HepG2 (cell line): ENCODE measurements around the gene ACSL1. TPM values are rescaled to one million over a fixed set of nuclear protein-coding genes. Genes with fewer than 3 reads are reported as not detected.

ENCODE experiments used
- ATAC-seq: fragments of 200-7000 bp; cut with Tn5 transposase; 3 replicates; pipeline ENCODE4 v1.9.1; 2020; ENCODE audit warnings: mild to moderate bottlenecking, moderate library complexity
- BruUV-seq: library from RNA; stranded (reverse); fragments of 400-500 nt; replicated peaks from 2 replicates; lab custom pipeline; 2021; lab: Mats Ljungman, UMichigan
- CTCF ChIA-PET: fragments of 300-600 bp; formaldehyde crosslinking; extraction: SDS; loops from one replicate; lab custom pipeline; 2021; ENCODE audit warnings: low total read pairs, inconsistent platforms, low intra/inter-chr PET ratio; lab: Yijun Ruan, JAX
- POLR2A ChIA-PET: fragments of 350-600 bp; sonication (Branson Sonifier 250); formaldehyde crosslinking; loops from one replicate; lab custom pipeline; 2020; ENCODE audit warnings: antibody characterized with exemption, inconsistent platforms; lab: Yijun Ruan, JAX
- DNase-seq: peaks from one replicate; pipeline ENCODE4 v3.0.0-alpha.2; 2015; ENCODE audit warnings: low spot score
- FAIRE-seq: peaks from 3 replicates; lab custom pipeline; 2011; peaks lifted over from hg19 to GRCh38; lab: Jason Lieb, UNC
- H2AFZ ChIP-seq: one replicate; pipeline ENCODE4 v1.6.1; 2011; ENCODE audit warnings: low read length, inconsistent platforms
- H3K27ac ChIP-seq: fragments of 300-600 bp; 3 replicates; pipeline ENCODE4 v1.8.0; 2011; ENCODE audit warnings: mixed run types, mild to moderate bottlenecking, mixed read lengths, low read length, inconsistent platforms; ENCODE audit not compliant: insufficient read depth; ENCODE audit errors: extremely low read length
- H3K27me3 ChIP-seq, 2 experiments: fragments of 200-600 bp in 1 of 2; 2 replicates in 1 of 2; 3 replicates in 1 of 2; pipeline versions ENCODE4 v1.6.0 to v1.8.0; 2011; ENCODE audit warnings: low read length in 2 of 2, mild to moderate bottlenecking in 2 of 2, moderate library complexity in 2 of 2, inconsistent platforms in 1 of 2; ENCODE audit not compliant: insufficient read depth in 2 of 2, control insufficient read depth in 1 of 2
- H3K36me3 ChIP-seq, 2 experiments: fragments of 200-600 bp in 1 of 2; replicated peaks in 1 of 2; 2 replicates in 1 of 2; 3 replicates in 1 of 2; pipeline versions ENCODE4 v1.5.1 to v1.8.0; 2011; ENCODE audit warnings: low read length in 2 of 2, inconsistent platforms in 1 of 2; ENCODE audit not compliant: insufficient read depth in 2 of 2, control insufficient read depth in 1 of 2
- H3K4me1 ChIP-seq: 2 replicates; pipeline ENCODE4 v1.5.1; 2012; ENCODE audit warnings: low read length, inconsistent platforms; ENCODE audit not compliant: insufficient read depth
- H3K4me2 ChIP-seq: 2 replicates; pipeline ENCODE4 v1.6.0; 2011; ENCODE audit warnings: low read depth, low read length, inconsistent platforms
- H3K4me3 ChIP-seq, 3 experiments: fragments of 200-600 bp in 1 of 3; sonication (generic), shearing (Covaris generic) in 1 of 3; replicated peaks in 1 of 3; 2 replicates each; pipeline ENCODE4 v1.5.1; 2011 to 2016; ENCODE audit warnings: low read length in 3 of 3, inconsistent platforms in 2 of 3, low read depth in 2 of 3, mild to moderate bottlenecking in 2 of 3, control low read depth in 1 of 3, mixed read lengths in 1 of 3; ENCODE audit not compliant: insufficient read depth in 1 of 3
- H3K79me2 ChIP-seq: one replicate; pipeline ENCODE4 v1.6.1; 2011; ENCODE audit warnings: low read length, inconsistent platforms; ENCODE audit not compliant: insufficient read depth
- H3K9ac ChIP-seq: 2 replicates; pipeline ENCODE4 v1.6.0; 2011; ENCODE audit warnings: mild to moderate bottlenecking, low read depth, low read length, inconsistent platforms; ENCODE audit not compliant: insufficient read depth
- H3K9me3 ChIP-seq: 2 replicates; pipeline ENCODE4 v1.5.1; 2012; ENCODE audit warnings: mild to moderate bottlenecking, low read length
- H4K20me1 ChIP-seq: 2 replicates; pipeline ENCODE4 v1.6.0; 2011; ENCODE audit warnings: inconsistent platforms, mild to moderate bottlenecking, low read length, moderate library complexity; ENCODE audit not compliant: insufficient read depth
- BHLHE40 ChIP-seq: IDR thresholded peaks from 2 replicates; pipeline ENCODE4 v1.6.1; 2011; ENCODE audit warnings: low read length, improper control_type of control experiment
- DNMT1 ChIP-seq: sonication (generic); formaldehyde crosslinking; IDR thresholded peaks from 2 replicates; pipeline ENCODE4 v1.5.1; 2020; ENCODE audit warnings: mild to moderate bottlenecking, missing genetic modification reagents
- ISL2 ChIP-seq: sonication (generic); formaldehyde crosslinking; IDR thresholded peaks from 2 replicates; pipeline ENCODE4 v1.5.0; 2020; ENCODE audit warnings: missing genetic modification reagents
- KLF13 ChIP-seq: sonication (generic); formaldehyde crosslinking; IDR thresholded peaks from 2 replicates; pipeline ENCODE4 v1.4.0; 2020; ENCODE audit warnings: mild to moderate bottlenecking, missing genetic modification reagents
- REXO4 ChIP-seq: sonication (generic); formaldehyde crosslinking; IDR thresholded peaks from 2 replicates; pipeline ENCODE4 v1.8.0; 2022; ENCODE audit warnings: missing genetic modification reagents, mild to moderate bottlenecking, borderline replicate concordance
- SMARCC2 ChIP-seq: fragments of 450-650 bp; IDR thresholded peaks from 2 replicates; pipeline ENCODE4 v1.6.1; 2017; ENCODE audit warnings: antibody characterized with exemption, mild to moderate bottlenecking
- SPEN ChIP-seq: sonication (generic); formaldehyde crosslinking; IDR thresholded peaks from 2 replicates; pipeline ENCODE4 v1.5.1; 2020; ENCODE audit warnings: low read depth, mild to moderate bottlenecking, missing genetic modification reagents
- TEAD2 ChIP-seq: sonication (generic); formaldehyde crosslinking; IDR thresholded peaks from 2 replicates; pipeline ENCODE4 v1.9.0; 2021; ENCODE audit warnings: missing genetic modification reagents
- ZBTB43 ChIP-seq: sonication (generic); formaldehyde crosslinking; conservative IDR thresholded peaks from 2 replicates; pipeline ENCODE4 v1.4.0; 2020; ENCODE audit warnings: missing genetic modification reagents
- ZNF276 ChIP-seq: sonication (generic); formaldehyde crosslinking; IDR thresholded peaks from 2 replicates; pipeline ENCODE4 v1.4.0; 2020; ENCODE audit warnings: mild to moderate bottlenecking, low read depth, missing genetic modification reagents
- ZNF446 ChIP-seq: sonication (generic); formaldehyde crosslinking; IDR thresholded peaks from 2 replicates; pipeline ENCODE4 v1.5.0; 2020; ENCODE audit warnings: mild to moderate bottlenecking, missing genetic modification reagents
- ZNF564 ChIP-seq: sonication (generic); formaldehyde crosslinking; IDR thresholded peaks from 2 replicates; pipeline ENCODE4 v1.8.1; 2023; ENCODE audit warnings: mild to moderate bottlenecking, missing genetic modification reagents
- ZNF570 ChIP-seq: sonication (generic); formaldehyde crosslinking; IDR thresholded peaks from 2 replicates; pipeline ENCODE4 v1.4.0; 2020; ENCODE audit warnings: mild to moderate bottlenecking, missing genetic modification reagents, borderline replicate concordance
- ZNF660 ChIP-seq: sonication (generic); formaldehyde crosslinking; IDR thresholded peaks from 2 replicates; pipeline ENCODE4 v1.5.1; 2020; ENCODE audit warnings: mild to moderate bottlenecking, low read depth, missing genetic modification reagents, borderline replicate concordance
- ZSCAN29 ChIP-seq: sonication (generic); formaldehyde crosslinking; conservative IDR thresholded peaks from 2 replicates; pipeline ENCODE4 v1.4.0; 2020; ENCODE audit warnings: mild to moderate bottlenecking, missing genetic modification reagents
- WGBS: methylation state at CpG from one replicate; pipeline ENCODE4 v1.1.6; 2017; ENCODE audit warnings: low lambda C conversion rate; 5-methylcytosine and 5-hydroxymethylcytosine counted together
- in situ Hi-C: cut with HindIII; loops from 2 replicates; pipeline ENCODE4 v1.10.0; 2017; ENCODE audit warnings: low pct_unique_long_range_greater_than_20kb; ENCODE audit not compliant: extremely low pct_ligation_motif_present
- intact Hi-C: fragments of 100-400 bp; cut with micrococcal nuclease; formaldehyde crosslinking; loops from one replicate; pipeline ENCODE4 v1.10.0; 2022; ENCODE audit not compliant: unreplicated experiment
- polyA plus RNA-seq, 8 experiments: library from polyadenylated mRNA; depleted of rRNA in 3 of 8; stranded (reverse) in 7 of 8; unstranded in 1 of 8; fragments of >200 nt; fragmentation: Illumina TruSeq in 4 of 8; extraction: Trizol in 4 of 8; gene quantifications; 2 replicates each; pipeline versions ENCODE4 v1.2.1 to v1.2.3, GENCODE V29; 2011 to 2016; ENCODE audit warnings: low read depth in 4 of 8, missing spikeins in 1 of 8, mixed read lengths in 1 of 8; ENCODE audit not compliant: insufficient read depth in 1 of 8
- total RNA-seq, 5 experiments: library from RNA; depleted of rRNA; stranded (reverse); fragments of >200 nt; fragmentation: Illumina TruSeq; extraction: Trizol; gene quantifications; 2 replicates each; pipeline ENCODE4 v1.2.3, GENCODE V29; 2016; ENCODE audit warnings: low read depth in 1 of 5
- TF ChIP-seq, protein P1 (sequence below): sonication (generic); formaldehyde crosslinking; IDR thresholded peaks from 2 replicates; pipeline ENCODE4 v1.4.0; 2020; ENCODE audit warnings: missing genetic modification reagents, low read depth, mild to moderate bottlenecking, borderline replicate concordance
- TF ChIP-seq, protein P2 (sequence below): sonication (generic); formaldehyde crosslinking; IDR thresholded peaks from 2 replicates; pipeline ENCODE4 v1.5.1; 2020; ENCODE audit warnings: mild to moderate bottlenecking, missing genetic modification reagents, borderline replicate concordance

The ACSL1 gene
- total and polyA plus RNA-seq, 2 of the 13 experiments (the other 11 are each of a cell fraction or from before 2014, with no cell fraction given) = 10.0 to 29.8 TPM

- POLR2A ChIA-PET = no interaction called here
- no TSS peak for BruUV-seq
- Histone ChIP-seq H3K4me2 (no peak overlapping the region), H3K9me3 (no peaks in the 10 kb centered on the region), H3K9ac (no peak overlapping the region), H3K4me3 (no peak overlapping the region), H4K20me1 (no peaks in the 10 kb centered on the region), H3K4me1 (peaks cover 7% of the 10 kb centered on the region; the same call in 1 of the 2 replicates), H3K27ac (no peak overlapping the region), H3K27me3 (no peaks in the 10 kb centered on the region; a peak in 1 of 5 replicates), H3K36me3 (no peaks in the 10 kb centered on the region), H3K79me2 (no peaks in the 10 kb centered on the region), H2AFZ (no peak overlapping the region)
- DNase-seq (no peak), ATAC-seq (no peak), FAIRE-seq (no peak)
- intact Hi-C loops (no loop called here), in situ Hi-C loops (no loop called here)
- 77% methylated on average over 9 of the region's 9 CpGs for WGBS
- CTCF ChIA-PET = no interaction called here
- TF ChIP-seq ISL2 (CRISPR knock-in tag) (no peak), ZNF564 (CRISPR knock-in tag) (no peak), REXO4 (CRISPR knock-in tag) (no peak), SMARCC2 (no peak), ZBTB43 (no peak), ZSCAN29 (no peak), ZNF276 (CRISPR knock-in tag) (no peak), ZNF446 (CRISPR knock-in tag) (no peak), TEAD2 (no peak), SPEN (no peak), BHLHE40 (no peak), DNMT1 (no peak), ZNF660 (no peak), ZNF570 (CRISPR knock-in tag) (no peak), KLF13 (CRISPR knock-in tag) (no peak)
- TF ChIP-seq, protein P1, sequence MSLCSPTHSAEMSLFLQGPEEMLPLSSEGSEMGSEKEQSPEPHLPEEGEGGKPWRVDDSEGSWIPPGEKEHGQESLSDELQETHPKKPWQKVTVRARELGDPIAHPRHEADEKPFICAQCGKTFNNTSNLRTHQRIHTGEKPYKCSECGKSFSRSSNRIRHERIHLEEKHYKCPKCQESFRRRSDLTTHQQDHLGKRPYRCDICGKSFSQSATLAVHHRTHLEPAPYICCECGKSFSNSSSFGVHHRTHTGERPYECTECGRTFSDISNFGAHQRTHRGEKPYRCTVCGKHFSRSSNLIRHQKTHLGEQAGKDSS (CRISPR knock-in tag) = no peak
- TF ChIP-seq, protein P2, sequence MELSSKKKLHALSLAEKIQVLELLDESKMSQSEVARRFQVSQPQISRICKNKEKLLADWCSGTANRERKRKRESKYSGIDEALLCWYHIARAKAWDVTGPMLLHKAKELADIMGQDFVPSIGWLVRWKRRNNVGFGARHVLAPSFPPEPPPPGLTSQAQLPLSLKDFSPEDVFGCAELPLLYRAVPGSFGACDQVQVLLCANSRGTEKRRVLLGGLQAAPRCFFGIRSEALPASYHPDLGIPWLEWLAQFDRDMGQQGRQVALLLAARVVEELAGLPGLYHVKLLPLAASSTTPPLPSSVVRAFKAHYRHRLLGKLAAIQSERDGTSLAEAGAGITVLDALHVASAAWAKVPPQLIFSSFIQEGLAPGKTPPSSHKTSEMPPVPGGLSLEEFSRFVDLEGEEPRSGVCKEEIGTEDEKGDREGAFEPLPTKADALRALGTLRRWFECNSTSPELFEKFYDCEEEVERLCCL (CRISPR knock-in tag) = no peak
Observed at GRCh38 chr4:184853436-184853835, 27.7 kb upstream of the ACSL1 start.
